Left lobe of liver (tissue), 2 donors: Measurements from ENCODE around the gene SLC19A1. TPM values are rescaled to one million over a fixed set of nuclear protein-coding genes. Genes with fewer than 3 reads are reported as not detected.
A peak's percentile ranks its signal among the peaks of the same experiment; 100 is the strongest.

Experiments used
- ATAC-seq: fragments of 200-7000 bp; cut with Tn5 transposase; one replicate; pipeline ENCODE4 v1.9.1; 2020; ENCODE audit warnings: mild to moderate bottlenecking, moderate library complexity
- DNase-seq: peaks from one replicate; pipeline ENCODE4 v3.0.0-alpha.2; 2020; ENCODE audit warnings: low spot score
- total RNA-seq: library from RNA; stranded (reverse); gene quantifications from one replicate; pipeline ENCODE4 v1.2.1, GENCODE V29; 2021
- donor health status: DM: no; HTN: no; CAD: no; lungs with moderate emphysema.
- donor health status: DM: no; HTN: yes; CAD: no.

The SLC19A1 gene
- total RNA-seq, 1 donor from 2014 or later = 13.7 TPM

DNA sequence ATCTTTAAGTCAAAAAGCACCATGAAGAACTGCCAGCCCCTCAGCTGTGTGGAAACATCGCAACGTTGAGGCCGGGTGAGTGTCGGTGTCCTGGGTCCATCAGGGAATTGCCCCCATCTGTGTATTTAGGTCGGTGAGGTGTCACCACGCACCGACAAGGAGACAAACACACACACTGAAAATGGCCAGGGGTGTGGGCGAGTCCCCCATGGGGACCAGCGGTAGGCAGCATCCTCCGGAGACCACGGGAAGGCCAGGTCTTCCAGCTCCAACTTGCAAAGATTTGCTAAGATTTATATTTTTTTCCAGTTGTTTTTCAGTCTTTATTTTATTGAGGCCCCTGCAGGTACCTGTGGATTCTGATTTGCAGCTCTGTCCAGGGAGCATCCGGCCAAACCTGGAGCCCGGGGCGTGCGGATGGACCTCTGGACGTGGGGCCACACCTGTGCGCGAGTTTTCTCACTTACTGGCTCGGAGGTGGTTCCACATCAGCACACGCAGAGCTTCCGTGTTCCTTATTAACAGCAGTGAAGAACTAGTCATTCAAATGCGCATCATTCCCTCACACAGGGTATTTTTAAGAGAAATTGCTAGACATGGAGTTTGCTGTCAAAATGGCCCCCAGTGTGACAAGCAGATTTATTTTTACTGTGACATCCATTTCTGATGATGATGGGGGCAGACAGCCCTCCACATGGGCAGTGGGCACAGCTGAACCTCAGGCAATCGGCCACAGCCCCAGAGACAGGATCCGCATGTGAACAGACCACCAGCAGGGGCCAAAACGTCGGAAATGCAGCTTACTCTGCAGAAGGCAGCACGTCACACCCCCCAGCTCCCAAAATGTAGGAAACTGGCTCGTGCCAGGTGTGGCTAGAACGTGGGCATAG lies 17.2 kb upstream of the SLC19A1 start:
- DNase-seq (peak; percentile 41), ATAC-seq (no peak)

DNA sequence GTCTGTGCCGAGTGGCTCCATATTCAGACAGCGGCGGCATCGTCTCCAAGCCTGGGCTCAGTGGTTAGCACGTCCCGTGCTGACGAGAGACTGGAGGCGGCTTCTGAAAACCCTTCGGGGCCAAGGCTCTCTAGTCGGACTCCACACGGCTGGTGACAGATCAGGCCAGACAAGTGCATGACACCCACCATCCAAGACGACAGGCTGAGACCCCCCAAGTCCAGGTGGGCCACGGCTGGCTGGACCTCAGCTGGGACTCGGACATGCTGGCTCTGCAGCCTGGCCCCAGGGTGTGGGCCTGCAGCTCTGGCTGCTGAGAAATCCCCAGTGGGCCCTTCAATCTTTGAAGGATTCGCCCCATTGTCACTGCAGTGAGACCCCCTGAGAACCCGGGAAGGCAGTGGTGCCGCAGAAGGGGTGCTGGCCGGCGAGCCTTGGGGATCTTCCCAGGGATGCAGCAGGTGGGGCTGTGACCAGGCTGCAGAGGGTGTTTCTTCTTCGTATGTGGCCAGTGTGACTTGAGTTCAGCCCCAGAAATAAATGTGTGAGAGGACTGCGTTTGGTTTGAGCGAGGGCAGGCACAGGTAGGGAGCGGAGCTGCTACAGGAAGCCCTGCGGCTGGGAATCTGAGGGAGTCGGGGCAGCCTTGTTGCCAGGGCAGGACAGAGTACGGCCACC lies 15.9 kb upstream of the SLC19A1 start:
- no peak for ATAC-seq
- DNase-seq = peak; percentile 33

DNA sequence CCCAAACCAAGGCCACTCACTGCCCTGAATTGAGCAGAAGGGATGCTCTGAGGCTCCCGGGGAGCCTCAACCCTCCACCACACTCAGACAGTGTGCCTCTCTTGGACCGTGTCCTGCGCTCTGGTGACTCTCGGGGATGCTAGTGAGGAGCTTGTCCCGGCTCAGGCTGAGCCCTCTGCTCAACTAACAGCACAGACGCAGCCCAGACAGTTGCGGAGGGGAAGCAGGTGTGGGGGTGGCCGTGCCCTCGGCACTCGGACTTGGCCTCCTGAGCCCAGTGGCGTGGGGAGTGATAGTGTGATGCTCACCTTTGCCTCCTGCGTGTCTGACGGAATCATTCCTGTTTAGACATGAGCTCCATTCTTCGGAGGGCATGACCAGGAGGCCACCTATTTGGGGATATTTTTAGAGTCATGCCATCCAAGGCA lies 15.4 kb upstream of the SLC19A1 start:
- DNase-seq (no peak), ATAC-seq (no peak)

DNA sequence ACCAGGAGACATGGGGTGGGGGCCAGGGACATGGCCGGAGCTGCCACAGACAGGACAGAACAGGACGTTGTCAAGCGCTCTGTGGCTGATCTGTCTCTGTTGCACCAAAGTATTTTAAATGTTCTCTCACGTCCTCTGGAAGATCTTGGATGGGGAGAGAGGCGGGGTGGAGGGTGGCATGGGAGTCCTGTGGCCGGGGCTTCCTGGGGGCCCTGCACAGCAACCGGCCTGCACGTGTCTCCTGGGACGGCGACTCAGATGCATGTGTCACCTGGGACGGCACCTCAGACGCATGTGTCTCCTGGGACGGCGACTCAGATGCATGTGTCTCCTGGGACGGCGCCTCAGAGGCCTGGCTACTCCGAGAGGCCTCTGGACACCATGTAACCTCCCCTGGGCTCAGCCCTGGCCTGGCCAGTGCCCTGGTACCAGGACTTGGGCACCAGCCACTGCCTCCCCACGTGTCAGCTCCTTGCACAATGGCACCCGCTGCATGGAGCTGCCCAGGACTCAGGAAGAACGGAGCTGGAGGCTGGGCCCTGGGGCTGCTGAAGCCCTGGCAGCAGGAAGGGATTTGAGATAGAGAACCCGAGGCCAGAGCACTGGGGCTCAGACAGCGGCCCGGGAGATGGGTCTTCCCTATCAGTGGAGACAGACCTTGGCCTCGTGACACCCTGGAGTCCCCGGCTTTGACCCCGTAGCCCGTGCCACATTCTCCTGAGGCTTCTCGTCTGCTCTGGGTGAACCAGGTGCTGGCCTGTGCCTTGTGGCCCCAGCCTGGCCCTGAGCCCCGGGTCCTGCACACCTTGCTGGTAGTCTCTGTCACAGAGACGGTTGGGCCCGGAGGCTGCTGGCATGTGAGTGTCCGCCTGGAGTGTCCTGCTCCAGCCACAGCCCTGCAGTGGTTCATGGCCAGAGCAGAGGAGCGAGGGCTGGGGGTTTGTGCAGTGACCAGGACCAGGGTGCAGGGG lies 14.7 kb upstream of the SLC19A1 start:
- DNase-seq (peak; percentile 92), ATAC-seq (peak; percentile 65)

DNA sequence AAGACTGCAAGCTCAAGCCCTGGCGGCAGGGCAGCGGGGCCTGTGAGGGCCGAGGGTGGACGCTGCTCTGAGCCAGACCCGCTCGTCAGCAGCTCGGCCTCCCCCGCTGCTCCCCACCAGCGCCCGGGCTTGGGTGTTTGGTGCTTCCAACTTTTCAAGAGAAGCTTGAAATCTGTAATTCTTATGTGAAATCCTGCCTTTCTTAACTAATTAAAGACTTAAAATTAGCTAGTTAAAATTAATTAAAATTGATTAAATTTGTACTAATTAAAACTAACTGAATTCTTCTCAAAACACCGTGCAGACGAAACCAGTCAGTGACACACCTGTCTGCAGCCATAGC lies 14.0 kb upstream of the SLC19A1 start:
- DNase-seq (no peak), ATAC-seq (no peak)

DNA sequence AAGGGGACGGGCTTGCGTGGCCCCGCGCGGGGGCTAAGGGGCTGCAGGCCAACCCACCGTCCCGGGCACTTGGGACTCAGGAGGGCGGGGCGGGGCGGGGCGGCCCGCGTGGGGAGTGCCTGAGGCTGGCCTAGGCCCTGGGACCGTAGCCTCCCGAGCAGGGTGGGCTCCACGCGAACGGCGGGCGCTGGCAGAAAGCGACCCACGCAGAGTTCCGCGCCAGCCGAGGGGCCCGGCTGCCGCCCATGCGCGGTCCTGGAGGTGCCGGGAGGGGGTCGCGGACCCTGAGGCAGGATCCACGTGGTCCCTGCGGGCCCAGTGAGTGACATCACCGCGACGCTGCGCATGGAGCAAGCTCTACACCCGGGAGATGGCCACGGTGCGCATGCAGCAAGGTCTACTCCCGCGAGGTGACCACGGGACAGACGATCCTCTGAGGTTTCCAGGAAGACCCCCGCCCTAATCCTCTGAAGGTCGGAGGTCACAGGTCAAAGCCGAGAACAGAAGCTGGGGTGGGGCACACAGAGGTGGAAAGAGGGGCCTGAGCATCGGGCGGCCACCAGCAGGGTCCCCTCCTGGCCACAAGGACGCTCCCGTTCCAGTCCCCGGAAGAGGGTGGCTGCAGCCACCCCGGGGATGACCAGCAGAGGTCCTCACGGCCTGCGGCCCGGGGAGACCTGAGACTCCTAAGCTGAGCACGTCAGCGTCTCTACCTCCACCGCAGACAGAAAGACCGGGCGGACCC lies 13.5 kb upstream of the SLC19A1 start:
- peak; percentile 81 for ATAC-seq
- DNase-seq = peak; percentile 88

DNA sequence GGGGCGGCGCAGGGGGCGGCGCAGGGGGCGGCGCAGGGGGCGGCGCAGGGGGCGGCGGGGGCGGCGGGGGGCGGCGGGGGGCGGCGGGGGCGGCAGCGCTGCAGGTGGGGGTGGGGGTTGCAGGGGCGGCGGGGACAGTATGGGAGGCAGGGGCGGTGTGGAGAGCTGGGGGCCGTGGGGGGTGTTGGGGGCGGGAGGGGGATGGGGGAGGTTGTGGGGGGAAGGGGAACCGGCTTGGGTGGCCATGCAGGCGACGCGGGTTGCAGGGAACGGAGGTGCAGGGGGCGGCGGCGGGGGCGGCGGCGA lies 13.0 kb upstream of the SLC19A1 start:
- ATAC-seq (no peak), DNase-seq (no peak)

DNA sequence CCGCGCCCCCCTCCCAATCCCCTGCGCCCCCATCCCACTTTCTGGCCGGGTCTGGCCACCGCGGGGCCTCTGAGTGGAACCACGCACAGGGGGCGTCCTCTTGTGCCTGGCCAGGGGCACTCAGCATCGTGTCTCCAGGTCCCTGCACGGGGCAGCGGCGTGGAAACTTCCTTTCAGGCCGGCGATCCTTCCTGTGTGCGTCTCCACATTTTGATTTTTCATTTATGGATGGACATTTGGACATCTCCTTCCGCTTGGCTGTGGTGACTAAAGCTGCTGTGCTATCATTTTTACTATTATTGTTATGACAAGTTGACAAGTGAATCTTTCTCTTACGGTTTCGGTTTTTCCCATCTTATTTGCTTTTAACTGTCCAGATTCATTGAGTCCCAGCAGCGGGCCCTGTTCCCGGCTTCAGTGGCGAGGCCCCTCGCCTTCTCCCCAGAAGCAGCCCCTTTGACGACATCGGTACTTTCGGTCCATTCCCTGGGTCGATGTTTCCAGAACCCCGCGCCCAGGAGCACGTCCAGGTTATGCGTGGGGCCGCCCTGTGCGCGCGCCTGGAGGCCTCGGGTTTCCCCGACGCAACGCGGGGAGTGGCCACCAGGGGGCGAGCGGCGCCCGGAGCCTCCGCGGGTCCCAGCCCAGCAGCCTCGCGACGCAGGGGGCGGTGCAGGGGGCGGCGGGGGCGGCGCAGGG lies 12.4 kb upstream of the SLC19A1 start:
- peak; percentile 94 for DNase-seq
- ATAC-seq = peak; percentile 76

DNA sequence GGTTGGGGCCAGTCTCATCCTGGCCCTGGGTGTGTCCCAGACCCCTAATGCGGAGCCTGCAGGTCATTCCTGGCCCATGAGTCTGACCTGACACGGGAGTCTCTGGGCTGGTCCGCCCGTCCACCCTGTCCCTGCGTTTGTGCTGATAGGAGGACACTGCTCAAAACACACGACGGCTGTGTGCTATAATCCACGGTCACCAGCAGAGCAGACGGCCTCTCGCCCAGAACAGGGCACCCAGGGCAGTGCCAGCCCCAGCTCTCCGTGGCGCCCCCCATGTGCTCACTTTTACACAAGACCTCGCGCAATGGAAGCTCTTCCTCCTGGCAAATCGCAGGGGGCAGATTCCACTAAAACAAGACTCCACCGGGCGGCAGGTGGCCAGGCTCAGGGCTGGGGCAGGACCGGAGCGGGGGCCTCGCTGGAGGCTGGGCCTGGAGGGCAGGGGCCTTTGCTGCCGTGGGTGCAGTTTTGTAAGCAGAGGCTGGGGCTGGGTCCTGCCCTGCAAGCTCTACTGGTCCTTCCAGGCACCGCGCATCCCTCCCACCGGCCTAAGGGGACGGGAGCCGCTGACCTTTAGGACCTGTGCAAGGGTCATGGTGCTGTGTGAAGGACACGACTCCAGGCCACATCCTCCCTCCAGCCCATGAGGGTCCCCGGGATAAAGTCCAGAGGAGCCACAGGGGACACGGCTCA lies 10.6 kb upstream of the SLC19A1 start:
- DNase-seq (no peak), ATAC-seq (no peak)

DNA sequence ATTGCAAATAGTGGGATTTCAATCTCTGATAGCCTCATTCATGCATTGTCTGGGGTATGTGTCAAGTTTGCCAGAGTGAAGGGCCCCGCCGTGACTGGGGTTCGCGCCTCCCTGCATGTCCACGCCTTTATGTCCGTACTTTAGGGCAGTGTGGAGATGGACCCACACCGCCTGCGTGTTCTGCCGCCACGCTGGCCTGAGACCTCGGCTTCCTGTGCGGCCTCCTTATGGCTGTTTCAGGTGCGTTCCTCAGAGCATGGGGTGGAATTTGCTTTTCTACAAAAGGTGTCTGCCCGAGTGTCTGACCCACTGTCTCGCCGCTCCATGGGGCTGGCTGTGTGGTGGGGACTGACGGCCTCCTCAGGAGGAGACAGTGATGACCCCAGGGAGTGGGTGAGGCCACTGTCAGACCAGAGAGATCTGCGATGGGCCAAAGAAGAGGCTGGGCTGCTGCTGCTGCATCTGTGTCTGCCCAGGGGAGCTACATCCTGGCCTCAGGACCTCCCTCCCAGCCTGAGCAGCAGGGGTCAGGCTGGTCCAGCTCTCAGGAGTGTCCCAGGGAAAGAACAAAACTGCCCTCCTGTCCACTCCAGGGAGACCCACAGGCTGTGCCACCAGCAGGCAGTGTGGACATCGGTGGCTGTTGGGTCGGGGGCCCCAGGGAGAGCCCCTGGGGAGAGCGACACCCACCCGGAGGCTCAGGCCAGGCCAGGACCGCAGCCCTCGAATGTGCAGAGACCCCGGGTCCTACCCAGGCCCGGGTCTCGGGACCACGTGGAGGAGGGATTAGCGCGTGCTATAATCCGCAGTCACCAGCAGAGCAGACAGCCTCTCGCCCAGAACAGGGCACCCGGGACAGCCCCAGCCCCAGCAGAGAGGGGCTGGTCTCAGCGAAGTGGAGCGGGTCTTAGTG lies 9.8 kb upstream of the SLC19A1 start:
- ATAC-seq (no peak), DNase-seq (no peak)

DNA sequence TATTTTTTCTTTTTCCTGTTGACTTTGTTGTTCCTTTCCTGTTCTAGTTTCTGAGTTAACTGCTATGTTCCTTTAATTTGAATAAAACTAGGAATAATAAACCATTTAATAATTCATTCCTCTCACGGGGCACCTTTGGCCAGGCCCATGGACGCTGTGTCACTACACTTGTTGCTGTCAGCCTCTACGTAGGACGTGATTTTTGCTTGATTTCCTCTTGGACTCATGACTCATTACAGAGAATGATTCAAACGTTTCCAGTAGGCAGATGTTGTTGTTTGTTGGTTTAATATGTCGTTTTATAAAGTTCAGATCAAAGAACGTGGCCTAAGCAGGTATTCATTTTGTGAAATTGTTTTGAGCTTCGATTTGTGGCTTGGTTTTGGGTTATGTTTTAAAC lies 9.1 kb upstream of the SLC19A1 start:
- DNase-seq (no peak), ATAC-seq (no peak)

DNA sequence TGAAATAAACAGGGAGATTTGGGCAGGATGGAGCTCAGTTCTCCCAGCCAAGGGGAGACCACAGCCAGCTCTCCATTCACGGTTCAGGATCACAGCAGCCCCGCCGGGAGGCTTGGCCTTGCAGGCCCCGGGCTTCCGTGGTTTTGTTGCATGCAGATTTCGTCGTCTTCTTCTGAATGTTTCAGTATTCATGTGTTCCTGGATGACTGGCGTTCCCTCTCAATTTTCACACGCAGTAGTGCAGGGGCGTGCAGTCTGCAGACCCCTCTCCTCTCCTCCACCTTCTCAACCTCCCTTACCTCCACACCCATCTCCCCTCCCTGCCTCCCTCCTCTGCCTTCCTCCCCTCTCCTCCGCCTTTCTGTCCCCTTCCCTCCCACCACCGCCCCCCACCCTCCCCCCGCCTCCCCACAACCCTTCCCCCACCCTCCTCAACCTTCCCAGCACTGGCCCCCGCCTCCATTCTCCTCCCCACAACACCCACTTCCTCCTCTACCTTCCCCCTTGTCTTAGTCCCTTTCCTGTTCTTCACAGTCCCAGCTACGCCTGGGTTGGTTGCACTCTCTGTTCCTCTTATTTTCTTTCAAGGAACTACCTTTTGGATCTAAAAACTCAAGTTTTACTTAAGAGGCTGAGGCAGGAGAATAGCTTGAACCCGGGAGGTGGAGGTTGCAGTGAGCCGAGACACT lies 8.4 kb upstream of the SLC19A1 start:
- DNase-seq (no peak), ATAC-seq (no peak)

DNA sequence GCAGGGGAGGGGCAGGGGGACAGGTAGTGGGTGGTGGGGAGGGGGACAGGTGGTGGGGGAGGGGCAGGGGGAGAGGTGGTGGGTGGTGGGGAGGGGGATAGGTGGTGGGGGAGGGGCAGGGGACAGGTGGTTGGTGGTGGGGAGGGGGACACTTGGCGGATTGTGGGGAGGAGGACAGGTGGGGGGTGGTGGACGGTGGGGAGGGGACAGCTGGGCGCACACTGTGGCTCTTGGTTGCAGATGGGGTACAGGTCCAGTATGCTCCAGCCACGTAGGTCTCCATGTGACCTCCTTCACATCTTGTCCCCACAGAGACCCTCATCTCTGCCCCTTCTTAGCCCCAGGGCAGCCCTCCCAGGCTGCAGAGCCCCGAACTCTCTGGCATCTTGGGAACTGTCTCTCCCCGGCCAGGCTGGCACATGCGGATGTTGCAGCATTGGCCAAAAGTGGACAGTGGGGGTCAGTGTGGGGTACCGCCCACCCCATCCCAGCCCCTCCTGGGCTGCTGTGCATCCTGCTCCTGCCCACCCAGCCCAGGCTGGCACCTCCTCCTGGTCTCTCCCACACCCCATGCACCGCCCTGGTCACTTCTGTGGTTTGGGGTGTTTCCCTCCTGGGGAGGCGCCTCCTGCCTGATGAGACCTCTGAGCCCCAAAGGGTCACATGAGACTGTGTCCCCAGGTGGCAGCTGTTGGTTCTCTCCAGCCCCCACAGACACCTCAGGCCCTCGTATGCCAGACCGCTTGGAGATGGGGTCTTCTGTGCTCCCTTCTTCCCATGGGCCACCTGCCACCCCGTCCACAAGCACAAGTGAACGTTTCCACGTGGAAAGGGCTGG lies 7.6 kb upstream of the SLC19A1 start:
- ATAC-seq (no peak), DNase-seq (peak; percentile 49)

DNA sequence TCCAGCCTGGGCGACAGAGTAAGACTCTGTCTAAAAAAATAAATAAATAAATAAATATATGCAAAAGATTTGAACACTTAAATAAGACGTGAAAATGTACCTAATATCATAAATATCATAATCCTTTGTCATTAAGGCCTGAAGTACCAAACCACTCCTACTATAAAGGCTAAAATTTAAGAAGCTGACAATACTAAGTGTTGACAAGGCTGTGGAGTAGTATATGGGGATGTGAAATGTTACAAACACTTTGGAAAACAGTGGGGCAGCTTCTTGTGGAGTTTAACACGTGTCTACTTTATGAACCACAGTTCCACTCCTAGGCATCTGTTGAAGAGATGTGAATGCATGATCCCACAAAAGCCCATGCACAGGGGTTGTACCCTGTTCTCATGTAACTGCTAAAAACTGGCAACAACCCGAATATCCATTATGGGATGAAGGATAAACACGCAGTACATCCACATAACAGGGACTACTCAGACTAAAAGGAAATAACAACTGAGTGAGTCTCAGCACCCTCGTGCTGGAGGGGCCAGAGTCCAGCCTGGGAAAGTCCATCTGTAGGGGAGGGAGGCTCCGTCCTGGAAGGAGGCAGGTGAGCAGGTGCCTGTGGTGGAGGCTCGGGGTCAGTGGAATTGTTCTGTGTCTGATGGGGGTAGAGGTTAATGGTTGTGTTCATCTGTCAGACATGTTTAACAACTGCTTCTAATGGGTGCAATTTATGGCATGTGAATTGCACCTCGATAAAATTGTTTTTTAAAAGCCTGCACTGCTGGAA lies 6.7 kb upstream of the SLC19A1 start:
- DNase-seq (peak; percentile 18), ATAC-seq (no peak)

DNA sequence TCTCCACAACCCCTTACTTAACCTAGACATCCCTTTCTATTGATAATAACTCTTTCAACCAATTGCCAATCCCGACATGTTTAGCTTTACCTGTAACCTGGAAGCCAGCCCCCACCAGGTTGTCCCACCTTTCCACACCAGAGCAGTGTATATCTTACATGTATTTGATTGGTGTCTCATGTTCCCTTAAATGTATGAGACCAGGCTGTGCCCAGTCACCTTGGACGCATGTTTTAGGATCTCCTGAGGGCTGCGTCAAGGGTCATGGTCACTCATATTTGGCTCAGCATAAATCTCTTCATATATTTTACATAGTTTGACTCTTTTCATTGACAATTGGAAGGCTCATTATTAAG lies 5.3 kb upstream of the SLC19A1 start:
- DNase-seq (peak; percentile 4), ATAC-seq (no peak)
